NCI-H2171 (cell line): Measurements from ENCODE around the gene LRRN3.

Experiments used
- DNase-seq: peaks from one replicate; lab custom pipeline; 2025; lab: John Stamatoyannopoulos, UW

The LRRN3 gene

DNA sequence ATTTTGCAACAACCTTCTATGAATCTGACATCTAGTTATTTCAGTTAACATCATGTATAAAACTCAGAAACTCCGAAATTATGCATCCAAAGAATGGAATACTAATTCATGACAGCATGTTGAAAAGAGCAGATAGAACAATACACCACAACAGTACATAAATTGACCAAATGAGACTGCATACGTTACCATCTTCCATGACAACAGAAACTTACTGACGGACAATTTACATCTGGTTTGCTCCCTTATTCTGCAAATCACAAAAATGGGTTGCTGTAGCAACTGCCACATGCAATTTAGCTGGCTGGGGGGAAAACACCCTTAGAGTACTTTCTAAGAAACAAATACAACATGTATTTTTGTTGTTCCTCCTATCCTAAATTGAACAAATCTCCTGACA, 14.3 kb downstream of the LRRN3 start:
- no peak for DNase-seq

DNA sequence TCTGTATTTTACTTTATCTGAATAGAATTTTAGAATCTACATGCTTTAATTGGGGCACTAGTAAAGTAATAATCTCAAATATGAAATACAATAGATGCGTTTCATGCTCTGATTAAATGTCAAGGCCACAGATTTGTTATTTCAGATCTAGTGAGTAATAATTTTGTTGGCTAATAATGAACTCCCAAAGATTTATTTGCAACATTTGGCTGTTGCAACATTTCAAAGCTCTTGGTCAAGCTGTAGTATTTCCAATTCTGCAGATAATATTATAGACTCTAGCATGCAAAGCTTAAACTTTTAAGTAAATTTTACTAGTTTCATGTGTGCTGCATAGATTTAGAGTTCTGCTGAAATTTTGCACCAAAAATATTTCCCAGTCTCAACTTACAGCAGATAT, 16.7 kb downstream of the LRRN3 start:
- DNase-seq, result no peak

- no peak for DNase-seq
These were observed 17.1 kb downstream of the LRRN3 start for GRCh38 chr7:111108000-111108399.

DNA sequence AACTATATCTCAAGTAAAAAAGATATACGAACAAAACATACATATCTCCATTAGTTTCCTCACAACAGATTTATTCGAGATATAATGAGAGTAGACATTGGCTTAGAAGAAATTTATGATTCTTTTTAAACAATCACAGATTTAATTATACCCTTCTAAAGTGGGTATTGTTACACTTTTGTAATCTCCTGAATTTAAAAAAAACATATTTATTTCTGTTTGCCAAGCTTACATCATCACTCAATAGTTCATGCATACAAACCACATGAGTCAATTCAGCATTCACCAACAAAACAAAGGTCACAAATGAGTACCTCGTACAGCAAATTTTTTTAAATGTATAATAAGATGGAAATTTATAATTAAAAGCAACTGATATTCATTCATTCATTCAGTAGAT, 17.6 kb downstream of the LRRN3 start:
- no peak for DNase-seq

DNA sequence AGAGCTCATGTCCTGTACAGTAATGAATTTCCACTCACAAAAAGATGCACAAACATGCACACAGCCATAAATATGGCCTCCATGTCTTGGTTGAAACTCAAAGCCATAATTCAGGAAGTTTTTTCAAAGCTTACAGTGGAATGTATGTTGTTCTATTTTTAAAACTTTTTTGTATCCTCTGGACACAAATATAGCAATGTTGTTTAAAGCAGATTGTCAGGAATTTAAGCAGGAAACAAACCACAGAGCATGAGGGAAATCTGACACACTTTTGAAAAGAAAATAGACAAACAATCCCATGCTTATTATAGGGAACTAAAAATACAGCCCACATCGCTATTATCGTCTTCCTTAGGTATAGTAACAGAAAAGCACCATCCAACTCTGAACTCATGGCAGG, 21.5 kb downstream of the LRRN3 start:
- no peak for DNase-seq

DNA sequence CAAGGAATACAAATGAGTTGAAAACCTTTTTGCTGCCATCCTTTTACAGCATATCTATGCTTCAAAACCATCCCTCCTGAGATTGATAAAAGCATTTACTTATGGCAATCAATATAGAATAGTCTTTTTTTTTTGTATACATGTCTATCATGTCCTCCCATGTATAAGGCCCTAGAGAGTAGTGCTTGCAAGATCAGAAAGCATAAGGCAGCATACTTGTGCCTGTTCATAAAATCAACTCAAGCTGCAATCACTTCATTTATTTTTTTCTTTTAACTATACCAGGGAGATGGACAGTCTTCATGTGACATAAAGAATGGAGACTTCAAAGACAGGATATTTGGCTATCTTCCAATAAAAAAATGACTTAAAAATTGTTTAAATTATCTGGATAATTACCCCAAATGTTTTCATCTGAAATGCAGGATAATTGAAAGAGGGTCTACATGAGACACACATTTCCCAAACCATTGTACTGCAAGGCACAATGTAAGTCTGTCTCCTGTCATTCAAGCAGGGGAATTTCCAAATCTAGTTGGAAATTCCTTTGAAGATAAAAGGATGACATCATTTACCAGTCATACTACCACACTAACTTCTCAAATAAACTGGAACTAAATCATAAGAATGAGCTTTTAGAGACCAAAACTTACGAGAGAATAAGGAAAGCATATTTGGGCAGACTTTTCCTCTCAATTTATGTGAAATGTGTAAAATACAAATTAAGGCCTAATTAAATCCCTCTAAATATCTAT, 22.5 kb downstream of the LRRN3 start:
- DNase-seq, result no peak

- DNase-seq, result no peak
These were observed 25.0 kb downstream of the LRRN3 start for GRCh38 chr7:111115966-111116365.

DNA sequence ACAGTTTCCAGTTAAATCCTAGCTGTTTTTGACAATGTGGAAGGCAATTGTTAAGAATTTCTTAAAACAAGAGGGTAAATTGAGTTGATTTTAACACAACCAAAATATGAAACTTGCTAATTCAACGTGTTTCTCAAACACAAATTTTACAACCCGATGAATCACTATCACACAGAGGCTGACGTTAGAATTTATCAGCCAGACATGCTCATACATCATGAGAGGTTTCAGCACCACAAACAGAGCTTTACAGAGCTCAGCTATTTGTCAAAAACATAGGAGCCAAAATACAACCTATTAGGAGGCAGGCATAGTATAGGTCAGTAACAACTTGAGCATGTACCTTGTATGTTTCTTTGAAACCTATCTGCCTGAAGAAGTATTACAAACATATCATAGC, 36.1 kb downstream of the LRRN3 start:
- no peak for DNase-seq

- no peak for DNase-seq
These were observed 38.5 kb downstream of the LRRN3 start for GRCh38 chr7:111129435-111129834.

GRCh38 chr7:111132833-111133232, 41.9 kb downstream of the LRRN3 start:
- no peak for DNase-seq

- DNase-seq, result no peak
These were observed 46.6 kb downstream of the LRRN3 start for GRCh38 chr7:111137296-111138192.

GRCh38 chr7:111138193-111138569, 47.3 kb downstream of the LRRN3 start:
- DNase-seq, result no peak

DNA sequence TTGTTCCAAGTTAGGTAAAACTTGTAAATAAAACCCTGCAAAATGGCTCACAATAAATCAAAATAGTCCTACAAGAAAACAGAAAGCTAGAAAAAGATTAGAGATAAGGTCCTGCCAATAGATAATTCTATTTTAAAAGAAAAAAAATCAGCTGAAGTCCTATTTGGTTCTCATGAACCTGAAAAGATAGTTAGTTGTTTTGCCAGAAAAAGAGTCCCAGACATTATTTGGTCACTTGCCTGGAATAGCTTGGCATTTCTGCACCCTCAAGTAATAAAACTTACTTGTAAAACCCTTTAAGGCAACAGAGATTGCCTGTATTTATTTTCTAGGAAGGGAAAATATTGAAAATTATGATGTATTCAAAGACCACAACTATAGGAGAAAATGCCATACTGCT, 47.7 kb downstream of the LRRN3 start:
- no peak for DNase-seq

DNA sequence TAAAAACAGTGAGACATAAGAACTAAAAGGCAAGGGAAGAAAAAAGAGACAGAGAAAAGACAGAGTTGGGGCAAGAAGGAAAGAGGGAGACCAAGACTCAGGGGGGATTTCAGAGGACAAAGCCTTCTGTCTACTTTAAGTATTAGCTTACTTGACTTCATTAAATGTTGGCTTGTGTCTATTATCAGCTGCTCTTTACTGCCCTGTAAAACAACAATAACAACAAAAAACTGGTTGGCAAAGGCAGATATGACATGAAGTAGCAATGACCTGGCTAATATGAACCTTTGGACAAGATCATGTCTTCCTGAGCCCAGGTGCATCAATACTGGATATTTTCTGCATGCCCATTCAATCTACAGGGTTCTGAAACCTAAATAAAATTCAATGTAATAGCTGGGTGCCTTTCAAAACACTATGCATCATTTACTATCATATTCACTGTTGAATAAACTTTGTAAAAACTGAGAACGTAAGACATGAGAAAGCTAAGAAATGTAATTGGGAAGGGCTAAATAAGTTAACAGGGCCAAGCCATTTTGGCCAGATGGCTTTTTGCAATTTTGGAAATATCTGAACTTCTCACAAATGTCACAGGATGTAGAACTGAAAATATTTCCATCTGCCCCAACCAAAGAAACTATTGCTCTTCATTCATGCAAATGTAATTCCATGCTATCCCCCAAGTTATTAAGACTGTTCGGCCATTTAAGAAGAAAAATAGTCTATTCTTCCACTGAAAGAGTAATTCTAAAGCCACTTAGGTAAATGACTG, 49.4 kb downstream of the LRRN3 start:
- no peak for DNase-seq

DNA sequence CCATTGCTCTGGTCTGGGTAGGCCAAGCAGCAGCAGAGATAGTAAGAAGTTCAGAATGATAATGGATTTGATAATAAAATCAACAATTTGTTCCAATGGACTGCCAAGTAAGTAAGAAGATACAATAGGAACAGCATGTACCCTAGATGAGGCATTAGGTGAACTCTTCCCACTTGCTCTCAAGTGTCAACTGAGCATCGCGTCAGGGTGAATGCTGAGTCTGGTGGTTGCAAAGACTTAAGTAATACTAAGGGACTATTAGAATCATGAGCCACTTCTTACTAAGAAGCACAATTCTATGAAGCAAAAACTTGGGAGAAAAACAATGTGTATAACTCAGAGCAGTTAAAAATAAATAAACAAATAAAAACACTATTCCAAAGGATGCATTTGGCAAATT, 54.5 kb downstream of the LRRN3 start:
- no peak for DNase-seq

GRCh38 chr7:111146136-111146535, 55.2 kb downstream of the LRRN3 start:
- DNase-seq, result no peak

DNA sequence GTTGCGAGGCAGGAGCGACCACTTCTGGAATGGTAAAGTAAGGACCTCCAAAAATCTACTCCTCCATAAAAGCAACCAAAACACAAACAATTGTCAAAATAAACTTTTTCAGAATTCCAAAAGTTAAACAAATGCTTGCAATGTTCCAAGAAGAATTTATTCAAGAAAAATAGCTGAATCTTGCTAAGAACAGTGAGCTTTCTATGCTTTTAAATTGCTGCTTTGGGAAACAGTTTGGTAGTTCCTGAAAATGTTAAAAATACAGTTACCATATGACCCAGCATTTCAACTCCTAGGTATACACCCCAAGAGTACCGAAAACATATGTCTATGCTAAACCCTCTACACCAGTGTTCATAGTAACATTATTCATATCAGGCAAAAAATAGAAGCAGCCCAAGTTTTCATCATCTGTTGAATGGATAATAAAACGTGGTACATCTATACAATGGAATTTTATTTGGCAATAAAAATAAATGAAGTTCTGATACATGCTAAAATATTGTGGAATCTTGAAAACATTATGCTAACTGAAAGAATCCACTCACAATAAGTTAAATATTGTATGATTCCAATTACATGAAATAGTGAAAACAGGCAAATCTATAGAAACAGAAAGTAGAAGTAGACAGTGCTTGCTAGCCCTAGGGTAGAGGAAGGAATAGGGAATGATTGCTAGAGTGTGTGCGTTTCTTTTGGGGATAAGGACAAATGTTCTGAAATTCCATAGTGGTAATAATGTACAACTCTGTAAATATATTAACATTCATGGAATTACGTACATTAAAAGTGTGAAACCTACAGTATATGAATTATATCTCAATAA, 57.0 kb downstream of the LRRN3 start:
- no peak for DNase-seq

GRCh38 chr7:111150709-111151108, 59.8 kb downstream of the LRRN3 start:
- DNase-seq, result no peak

DNA sequence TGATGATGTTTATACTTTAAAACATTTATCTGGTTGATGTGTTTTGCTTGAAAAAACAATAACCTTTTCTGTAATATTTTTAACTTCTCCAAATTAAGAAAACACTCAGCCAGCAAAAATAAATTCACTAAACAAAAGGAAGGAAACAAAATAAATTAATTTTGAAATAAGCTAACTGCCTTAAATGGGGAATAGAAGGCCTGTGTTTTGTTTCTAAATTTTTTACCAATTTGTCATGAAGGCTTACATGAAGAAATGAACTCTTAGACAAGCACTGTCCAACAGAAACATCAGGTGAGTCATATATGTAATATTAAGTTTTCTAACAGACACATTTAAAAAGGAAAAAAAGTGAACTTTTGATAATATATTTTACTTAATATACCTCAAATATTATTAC, 68.5 kb downstream of the LRRN3 start:
- DNase-seq, result no peak

DNA sequence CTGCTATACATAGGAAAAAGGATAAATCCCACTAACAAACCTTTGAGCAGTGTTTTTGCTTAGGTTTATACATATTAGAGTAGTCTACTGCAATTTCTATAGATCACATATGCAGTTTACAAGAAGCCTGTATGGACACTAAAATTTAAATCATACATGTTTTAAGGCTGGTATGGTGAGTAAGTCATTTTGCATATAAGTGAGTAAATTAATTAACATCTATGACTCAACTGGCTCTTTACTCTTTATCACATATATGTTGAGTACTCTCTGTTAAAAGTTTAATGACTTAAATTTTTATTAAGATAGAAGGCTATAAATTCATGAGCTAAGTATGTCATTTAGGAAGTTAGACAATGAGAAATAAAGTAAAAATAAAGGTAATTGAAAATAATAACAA, 69.4 kb downstream of the LRRN3 start:
- no peak for DNase-seq

- no peak for DNase-seq
These were observed 71.8 kb downstream of the LRRN3 start for GRCh38 chr7:111162692-111163091.

DNA sequence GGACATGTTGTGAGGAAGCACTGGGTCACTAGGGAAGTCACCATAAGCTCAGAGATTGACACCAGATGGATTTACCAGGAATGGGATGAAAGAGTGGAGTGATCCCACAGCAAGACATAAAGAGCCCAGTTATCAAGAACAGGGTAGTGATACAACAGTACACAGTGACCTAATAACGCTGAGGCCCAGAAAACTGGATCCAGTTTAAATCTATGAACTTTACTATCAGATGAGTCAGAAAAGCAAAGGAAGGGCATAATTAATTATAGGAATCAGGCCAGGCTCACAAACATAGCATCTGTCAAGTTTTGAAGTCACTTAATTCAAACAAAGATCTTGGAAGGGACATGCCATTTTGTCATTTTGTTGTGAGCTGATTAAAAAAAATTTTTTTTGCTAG, 73.5 kb downstream of the LRRN3 start:
- DNase-seq, result no peak
